CD4-positive, CD25-positive, alpha-beta regulatory T cell (primary cell): ENCODE data around the gene SLC22A14. TPM values are rescaled to one million over a fixed set of nuclear protein-coding genes. Genes with fewer than 3 reads are reported as not detected.

ENCODE experiments used
- ATAC-seq, 2 donors: fragments of 150-1000 bp; cut with Tn5 transposase; one replicate each; pipeline ENCODE4 v1.10.0; 2021; ENCODE audit warnings: low read depth in 2 of 2, moderate number of reproducible peaks in 2 of 2, moderate library complexity in 1 of 2
- DNase-seq, 3 donors: peaks; one replicate each; pipeline versions ENCODE4 v3.0.0 to v3.0.0-alpha.2; 2012 to 2022; ENCODE audit warnings: mixed read lengths in 1 of 3
- H3K27ac ChIP-seq: one replicate; pipeline ENCODE4 v1.7.0; 2013; ENCODE audit warnings: mild to moderate bottlenecking, low read length; ENCODE audit not compliant: insufficient read depth, poor library complexity, severe bottlenecking
- H3K27me3 ChIP-seq: one replicate; pipeline ENCODE4 v1.7.0; 2013; ENCODE audit warnings: low read length; ENCODE audit not compliant: control insufficient read depth, insufficient read depth
- H3K36me3 ChIP-seq: one replicate; pipeline ENCODE4 v1.7.0; 2013; ENCODE audit warnings: mild to moderate bottlenecking, low read length, moderate library complexity; ENCODE audit not compliant: control insufficient read depth, insufficient read depth
- H3K4me1 ChIP-seq: 2 replicates; pipeline ENCODE4 v1.7.0; 2013; ENCODE audit warnings: mild to moderate bottlenecking, low read length; ENCODE audit not compliant: insufficient read depth, control insufficient read depth, poor library complexity, severe bottlenecking
- H3K4me3 ChIP-seq: one replicate; pipeline ENCODE4 v1.7.0; 2013; ENCODE audit warnings: low read depth, mild to moderate bottlenecking, low read length, moderate library complexity
- H3K9me3 ChIP-seq, 2 experiments: 1 replicate in 1 of 2; 2 replicates in 1 of 2; pipeline ENCODE4 v1.7.0; 2013; ENCODE audit warnings: low read length in 2 of 2, mild to moderate bottlenecking in 1 of 2, moderate library complexity in 1 of 2; ENCODE audit not compliant: control insufficient read depth in 2 of 2
- H3K27ac Mint-ChIP-seq, 3 donors: one replicate each; pipeline ENCODE4 v1.8.0; 2020 to 2022; ENCODE audit warnings: mild to moderate bottlenecking in 3 of 3, mixed read lengths in 3 of 3, moderate library complexity in 2 of 3
- H3K27me3 Mint-ChIP-seq: one replicate; pipeline ENCODE4 v1.8.0; 2022; ENCODE audit warnings: mild to moderate bottlenecking, mixed read lengths
- H3K36me3 Mint-ChIP-seq: one replicate; pipeline ENCODE4 v1.8.0; 2020; ENCODE audit warnings: mixed read lengths
- H3K4me1 Mint-ChIP-seq, 4 donors: one replicate each; pipeline ENCODE4 v1.8.0; 2020 to 2022; ENCODE audit warnings: mixed read lengths in 4 of 4, mild to moderate bottlenecking in 1 of 4
- H3K4me3 Mint-ChIP-seq, 4 donors: one replicate each; pipeline ENCODE4 v1.8.0; 2020 to 2022; ENCODE audit warnings: mild to moderate bottlenecking in 4 of 4, mixed read lengths in 4 of 4, moderate library complexity in 3 of 4
- H3K9me3 Mint-ChIP-seq, 7 donors: one replicate each; pipeline ENCODE4 v1.8.0; 2020 to 2022; ENCODE audit warnings: mixed read lengths in 7 of 7, mild to moderate bottlenecking in 3 of 7, moderate library complexity in 2 of 7
- polyA plus RNA-seq, 4 donors: library from polyadenylated mRNA; unstranded; fragments of 300-500 nt; fragmentation: Illumina TruSeq; gene quantifications; one replicate each; pipeline ENCODE4 v1.2.3, GENCODE V29; 2021
- total RNA-seq: library from RNA; stranded (reverse); gene quantifications from one replicate; pipeline ENCODE4 v1.2.3, GENCODE V29; 2022

Gene SLC22A14
- total and polyA plus RNA-seq, 5 donors from 2014 or later, result not detected

GRCh38 chr3:38274864-38275649, 7.0 kb upstream of the SLC22A14 start:
- DNase-seq, result no peak
- H3K27ac ChIP-seq, result no peak overlapping the region
- H3K4me3 ChIP-seq, result no peak overlapping the region
- H3K27ac Mint-ChIP-seq, result no peak overlapping the region
- peaks cover 18% of the 10 kb centered on the region for H3K36me3 Mint-ChIP-seq
- no peak for ATAC-seq
- H3K4me1 ChIP-seq, result no peaks in the 10 kb centered on the region
- no peak overlapping the region for H3K4me3 Mint-ChIP-seq
- H3K4me1 Mint-ChIP-seq, result no peaks in the 10 kb centered on the region
- peaks cover 0 to 3% (median 0%) of the 10 kb centered on the region in 7 donors for H3K9me3 Mint-ChIP-seq
- no peaks in the 10 kb centered on the region for H3K36me3 ChIP-seq
- H3K27me3 Mint-ChIP-seq, result no peaks in the 10 kb centered on the region
- H3K9me3 ChIP-seq, result no peaks in the 10 kb centered on the region
- H3K27me3 ChIP-seq, result no peaks in the 10 kb centered on the region

- H3K27ac Mint-ChIP-seq, result peak overlapping the region in 1 of 3 donors; percentile 38
- ATAC-seq, result no peak
- H3K4me3 Mint-ChIP-seq, result no peak overlapping the region
These were observed 6.4 kb upstream of the SLC22A14 start for GRCh38 chr3:38275658-38276057.

GRCh38 chr3:38276081-38276916, 5.8 kb upstream of the SLC22A14 start:
- no peaks in the 10 kb centered on the region for H3K4me1 Mint-ChIP-seq
- no peaks in the 10 kb centered on the region for H3K27me3 ChIP-seq
- no peaks in the 10 kb centered on the region for H3K4me1 ChIP-seq
- no peaks in the 10 kb centered on the region for H3K27me3 Mint-ChIP-seq
- peaks cover 11% of the 10 kb centered on the region for H3K36me3 Mint-ChIP-seq
- peak overlapping the region in 1 of 3 donors; percentile 38 for H3K27ac Mint-ChIP-seq
- H3K4me3 ChIP-seq, result no peak overlapping the region
- no peaks in the 10 kb centered on the region for H3K9me3 ChIP-seq
- no peak overlapping the region for H3K27ac ChIP-seq
- ATAC-seq (no peak), DNase-seq (no peak)
- H3K36me3 ChIP-seq, result no peaks in the 10 kb centered on the region
- no peak overlapping the region for H3K4me3 Mint-ChIP-seq
- H3K9me3 Mint-ChIP-seq, result peaks cover 0 to 1% (median 0%) of the 10 kb centered on the region in 7 donors

More at GRCh38 chr3:38275658-38276057, 6.4 kb upstream of the SLC22A14 start:
- no peaks in the 10 kb centered on the region for H3K9me3 ChIP-seq
- Mint-ChIP-seq H3K4me1 (no peaks in the 10 kb centered on the region), H3K36me3 (peaks cover 14% of the 10 kb centered on the region), H3K27me3 (no peaks in the 10 kb centered on the region), H3K9me3 (peaks cover 0 to 3% (median 0%) of the 10 kb centered on the region in 7 donors)
- no peak for DNase-seq
- H3K27ac ChIP-seq, result no peak overlapping the region
- no peak overlapping the region for H3K4me3 ChIP-seq
- H3K27me3 ChIP-seq, result no peaks in the 10 kb centered on the region
- H3K4me1 ChIP-seq, result no peaks in the 10 kb centered on the region
- H3K36me3 ChIP-seq, result no peaks in the 10 kb centered on the region

GRCh38 chr3:38276917-38277630, 5.0 kb upstream of the SLC22A14 start:
- H3K9me3 Mint-ChIP-seq, result peaks cover 0 to 1% (median 0%) of the 10 kb centered on the region in 7 donors
- ATAC-seq, result no peak
- Histone ChIP-seq H3K27me3 (no peaks in the 10 kb centered on the region), H3K9me3 (no peaks in the 10 kb centered on the region), H3K36me3 (no peaks in the 10 kb centered on the region), H3K4me3 (no peak overlapping the region), H3K4me1 (no peaks in the 10 kb centered on the region), H3K27ac (no peak overlapping the region)
- no peaks in the 10 kb centered on the region for H3K4me1 Mint-ChIP-seq
- peak overlapping the region in 1 of 3 donors; percentile 65 for H3K27ac Mint-ChIP-seq
- H3K4me3 Mint-ChIP-seq, result no peak overlapping the region
- peaks cover 11% of the 10 kb centered on the region for H3K36me3 Mint-ChIP-seq
- DNase-seq, result no peak
- no peaks in the 10 kb centered on the region for H3K27me3 Mint-ChIP-seq

- H3K4me3 ChIP-seq, result no peak overlapping the region
- no peaks in the 10 kb centered on the region for H3K9me3 Mint-ChIP-seq
- ATAC-seq (no peak), DNase-seq (no peak)
- no peaks in the 10 kb centered on the region for H3K9me3 ChIP-seq
- no peak overlapping the region for H3K4me3 Mint-ChIP-seq
- no peaks in the 10 kb centered on the region for H3K27me3 Mint-ChIP-seq
- H3K4me1 Mint-ChIP-seq, result no peaks in the 10 kb centered on the region
- H3K27ac ChIP-seq, result no peak overlapping the region
- H3K36me3 Mint-ChIP-seq, result peaks cover 11% of the 10 kb centered on the region
- no peaks in the 10 kb centered on the region for H3K4me1 ChIP-seq
- no peak overlapping the region for H3K27ac Mint-ChIP-seq
- H3K27me3 ChIP-seq, result no peaks in the 10 kb centered on the region
- H3K36me3 ChIP-seq, result no peaks in the 10 kb centered on the region
These were observed 3.3 kb upstream of the SLC22A14 start for GRCh38 chr3:38278841-38279240.

GRCh38 chr3:38283810-38284755, 2.0 kb downstream of the SLC22A14 start:
- Histone ChIP-seq H3K4me3 (no peak overlapping the region), H3K9me3 (no peaks in the 10 kb centered on the region), H3K36me3 (no peaks in the 10 kb centered on the region), H3K4me1 (no peaks in the 10 kb centered on the region), H3K27me3 (no peaks in the 10 kb centered on the region), H3K27ac (no peak overlapping the region)
- peaks cover 6% of the 10 kb centered on the region for H3K27me3 Mint-ChIP-seq
- DNase-seq, result no peak
- no peaks in the 10 kb centered on the region for H3K4me1 Mint-ChIP-seq
- no peak overlapping the region for H3K27ac Mint-ChIP-seq
- H3K36me3 Mint-ChIP-seq, result peaks cover 1% of the 10 kb centered on the region
- no peak overlapping the region for H3K4me3 Mint-ChIP-seq
- ATAC-seq, result no peak
- H3K9me3 Mint-ChIP-seq, result no peaks in the 10 kb centered on the region

- Histone ChIP-seq H3K4me3 (no peak overlapping the region), H3K9me3 (no peaks in the 10 kb centered on the region), H3K27me3 (no peaks in the 10 kb centered on the region), H3K36me3 (no peaks in the 10 kb centered on the region), H3K4me1 (no peaks in the 10 kb centered on the region), H3K27ac (no peak overlapping the region)
- ATAC-seq (no peak), DNase-seq (no peak)
- Mint-ChIP-seq H3K9me3 (no peaks in the 10 kb centered on the region), H3K27ac (no peak overlapping the region), H3K4me3 (no peak overlapping the region), H3K4me1 (no peaks in the 10 kb centered on the region), H3K27me3 (peaks cover 9% of the 10 kb centered on the region), H3K36me3 (peaks cover 3% of the 10 kb centered on the region)
These were observed 2.7 kb downstream of the SLC22A14 start for GRCh38 chr3:38284756-38285150.
